K562 (cell line): ENCODE results near the gene ETV2. TPM values are rescaled to one million over a fixed set of nuclear protein-coding genes. Genes with fewer than 3 reads are reported as not detected.

Experiments
- ADNP ChIP-seq: fragments of 200-800 bp; sonication (Bioruptor generic); IDR thresholded peaks from 2 replicates; pipeline ENCODE4 v1.6.1; 2016; ENCODE audit warnings: missing genetic modification characterization, missing compliant biosample characterization
- ATF1 ChIP-seq, 2 experiments: fragments of 450-650 bp in 1 of 2; IDR thresholded peaks; 2 replicates each; pipeline ENCODE4 v1.6.1; 2016; ENCODE audit warnings: missing compliant biosample characterization in 1 of 2, missing genetic modification characterization in 1 of 2
- BRCA1 ChIP-seq, 2 experiments: fragments of 450-650 bp in 1 of 2; sonication (generic) in 1 of 2; formaldehyde crosslinking in 1 of 2; IDR thresholded peaks; 2 replicates each; pipeline versions ENCODE4 v1.5.0 to v1.6.1; 2017 to 2020; ENCODE audit warnings: mild to moderate bottlenecking in 1 of 2, missing genetic modification reagents in 1 of 2
- C11orf30 ChIP-seq: fragments of 450-650 bp; IDR thresholded peaks from 2 replicates; pipeline ENCODE4 v1.6.1; 2016; ENCODE audit warnings: low read depth, mild to moderate bottlenecking
- CCNT2 ChIP-seq: IDR thresholded peaks from 2 replicates; pipeline ENCODE4 v1.6.1; 2011; ENCODE audit warnings: borderline replicate concordance, low read depth, mild to moderate bottlenecking, moderate library complexity, mixed read lengths, low read length; ENCODE audit not compliant: insufficient read length; ENCODE audit errors: extremely low read depth
- CEBPB ChIP-seq: fragments of 450-650 bp; IDR thresholded peaks from 2 replicates; pipeline ENCODE4 v1.6.1; 2016; ENCODE audit warnings: missing genetic modification characterization, missing compliant biosample characterization
- ELF1 ChIP-seq: fragments of 200-800 bp; sonication (Bioruptor generic); IDR thresholded peaks from 2 replicates; pipeline ENCODE4 v1.6.1; 2016; ENCODE audit warnings: missing genetic modification characterization, missing compliant biosample characterization
- ETV6 ChIP-seq, 3 experiments: fragments of 150-350 bp in 1 of 3; sonication (generic) in 1 of 3; formaldehyde crosslinking in 1 of 3; IDR thresholded peaks; 2 replicates each; pipeline versions ENCODE4 v1.6.1 to v1.8.0; 2014 to 2022; ENCODE audit warnings: borderline replicate concordance in 2 of 3, low read depth in 2 of 3, antibody characterized with exemption in 1 of 3, low read length in 1 of 3, mild to moderate bottlenecking in 1 of 3, missing genetic modification reagents in 1 of 3
- FOXJ3 ChIP-seq: sonication (generic); formaldehyde crosslinking; IDR thresholded peaks from 2 replicates; pipeline ENCODE4 v1.4.0; 2020; ENCODE audit warnings: mild to moderate bottlenecking, missing genetic modification reagents
- HDAC3 ChIP-seq: fragments of 450-650 bp; IDR thresholded peaks from 2 replicates; pipeline ENCODE4 v1.6.1; 2018; ENCODE audit warnings: borderline replicate concordance, mild to moderate bottlenecking, moderate library complexity; ENCODE audit not compliant: partially characterized antibody
- HNRNPK ChIP-seq: fragments of 200-400 bp; formaldehyde crosslinking; IDR thresholded peaks from one replicate; pipeline ENCODE4 v1.6.1; 2018; ENCODE audit warnings: mild to moderate bottlenecking, low read depth, low read length; ENCODE audit not compliant: poor library complexity, severe bottlenecking
- L3MBTL2 ChIP-seq: fragments of 450-650 bp; IDR thresholded peaks from 2 replicates; pipeline ENCODE4 v1.6.1; 2016; ENCODE audit warnings: mild to moderate bottlenecking, moderate library complexity
- MBD2 ChIP-seq: sonication (generic); IDR thresholded peaks from 2 replicates; pipeline ENCODE4 v1.6.1; 2016; ENCODE audit warnings: low read depth, borderline replicate concordance
- MYC ChIP-seq, 2 experiments: fragments of 250-450 bp in 1 of 2; sonication (Bioruptor Pico) in 1 of 2; IDR thresholded peaks; 2 replicates each; pipeline versions ENCODE4 v1.5.1 to v1.6.1; 2012 to 2021; ENCODE audit warnings: low read depth in 2 of 2, borderline replicate concordance in 1 of 2, improper control_type of control experiment in 1 of 2, low read length in 1 of 2, mild to moderate bottlenecking in 1 of 2, moderate library complexity in 1 of 2
- NFYB ChIP-seq: IDR thresholded peaks from 2 replicates; pipeline ENCODE4 v1.6.1; 2011; ENCODE audit warnings: mild to moderate bottlenecking, moderate library complexity; ENCODE audit not compliant: insufficient read length; ENCODE audit errors: extremely low read depth
- RB1 ChIP-seq: fragments of 450-650 bp; IDR thresholded peaks from 2 replicates; pipeline ENCODE4 v1.6.1; 2017; ENCODE audit warnings: low read depth, mild to moderate bottlenecking
- RBM25 ChIP-seq: fragments of 200-400 bp; formaldehyde crosslinking; IDR thresholded peaks from 2 replicates; pipeline ENCODE4 v1.6.1; 2018; ENCODE audit warnings: low read length, low read depth, moderate library complexity; ENCODE audit not compliant: severe bottlenecking
- RNF2 ChIP-seq: sonication (generic); IDR thresholded peaks from 2 replicates; pipeline ENCODE4 v1.6.1; 2016
- SIN3B ChIP-seq: fragments of 450-650 bp; IDR thresholded peaks from 2 replicates; pipeline ENCODE4 v1.6.1; 2017; ENCODE audit warnings: low read depth, mild to moderate bottlenecking, moderate library complexity
- SPI1 ChIP-seq: IDR thresholded peaks from 2 replicates; pipeline ENCODE4 v1.6.1; 2011; ENCODE audit warnings: low read depth, low read length, control low read depth, borderline replicate concordance
- TGIF2 ChIP-seq: sonication (generic); formaldehyde crosslinking; IDR thresholded peaks from 2 replicates; pipeline ENCODE4 v1.8.1; 2022; ENCODE audit warnings: mild to moderate bottlenecking, missing genetic modification reagents, moderate library complexity
- YY1 ChIP-seq, 3 experiments: IDR thresholded peaks; 2 replicates each; pipeline ENCODE4 v1.6.1; 2011; ENCODE audit warnings: low read length in 2 of 3, mild to moderate bottlenecking in 2 of 3, moderate library complexity in 2 of 3, borderline replicate concordance in 1 of 3, control low read depth in 1 of 3, low read depth in 1 of 3; ENCODE audit not compliant: insufficient read depth in 3 of 3, insufficient replicate concordance in 2 of 3, control insufficient read depth in 1 of 3, insufficient read length in 1 of 3; ENCODE audit errors: extremely low read depth in 1 of 3
- ZFX ChIP-seq: sonication (generic); formaldehyde crosslinking; IDR thresholded peaks from 2 replicates; pipeline ENCODE4 v1.8.0; 2022; ENCODE audit warnings: mild to moderate bottlenecking, missing genetic modification reagents, moderate library complexity
- ZNF174 ChIP-seq: fragments of 250-450 bp; sonication (Bioruptor Pico); IDR thresholded peaks from 2 replicates; pipeline ENCODE4 v1.4.0; 2020; ENCODE audit warnings: mild to moderate bottlenecking
- ZNF551 ChIP-seq: fragments of 250-450 bp; sonication (Bioruptor Pico); IDR thresholded peaks from 2 replicates; pipeline ENCODE4 v1.5.0; 2021; ENCODE audit warnings: mild to moderate bottlenecking, moderate library complexity
- polyA plus RNA-seq, 8 experiments: library from polyadenylated mRNA; depleted of rRNA in 4 of 8; stranded (reverse) in 5 of 8; unstranded in 3 of 8; fragments of >200 nt; fragmentation: Nextera tagmentation in 2 of 8; fragmentation: Illumina TruSeq in 1 of 8; extraction: Ambion mirVana in 2 of 8; extraction: Trizol in 1 of 8; gene quantifications; 2 replicates each; pipeline versions ENCODE4 v1.2.1 to v1.2.3, GENCODE V29; 2011 to 2014; ENCODE audit warnings: inconsistent platforms in 1 of 8, missing spikeins in 1 of 8
- total RNA-seq, 7 experiments: library from RNA; depleted of rRNA in 6 of 7; stranded (reverse); fragments of >200 nt in 6 of 7; fragmentation: Illumina TruSeq in 2 of 7; extraction: Trizol in 2 of 7; gene quantifications; 2 replicates each; pipeline versions ENCODE4 v1.2.1 to v1.2.3, GENCODE V29; 2011 to 2021; ENCODE audit warnings: low replicate concordance in 1 of 7

ETV2 gene
- total and polyA plus RNA-seq, 9 of the 15 experiments (the other 6 are each of a cell fraction or from before 2014, with no cell fraction given) = 0.11 to 3.7 (median 0.55) TPM

DNA sequence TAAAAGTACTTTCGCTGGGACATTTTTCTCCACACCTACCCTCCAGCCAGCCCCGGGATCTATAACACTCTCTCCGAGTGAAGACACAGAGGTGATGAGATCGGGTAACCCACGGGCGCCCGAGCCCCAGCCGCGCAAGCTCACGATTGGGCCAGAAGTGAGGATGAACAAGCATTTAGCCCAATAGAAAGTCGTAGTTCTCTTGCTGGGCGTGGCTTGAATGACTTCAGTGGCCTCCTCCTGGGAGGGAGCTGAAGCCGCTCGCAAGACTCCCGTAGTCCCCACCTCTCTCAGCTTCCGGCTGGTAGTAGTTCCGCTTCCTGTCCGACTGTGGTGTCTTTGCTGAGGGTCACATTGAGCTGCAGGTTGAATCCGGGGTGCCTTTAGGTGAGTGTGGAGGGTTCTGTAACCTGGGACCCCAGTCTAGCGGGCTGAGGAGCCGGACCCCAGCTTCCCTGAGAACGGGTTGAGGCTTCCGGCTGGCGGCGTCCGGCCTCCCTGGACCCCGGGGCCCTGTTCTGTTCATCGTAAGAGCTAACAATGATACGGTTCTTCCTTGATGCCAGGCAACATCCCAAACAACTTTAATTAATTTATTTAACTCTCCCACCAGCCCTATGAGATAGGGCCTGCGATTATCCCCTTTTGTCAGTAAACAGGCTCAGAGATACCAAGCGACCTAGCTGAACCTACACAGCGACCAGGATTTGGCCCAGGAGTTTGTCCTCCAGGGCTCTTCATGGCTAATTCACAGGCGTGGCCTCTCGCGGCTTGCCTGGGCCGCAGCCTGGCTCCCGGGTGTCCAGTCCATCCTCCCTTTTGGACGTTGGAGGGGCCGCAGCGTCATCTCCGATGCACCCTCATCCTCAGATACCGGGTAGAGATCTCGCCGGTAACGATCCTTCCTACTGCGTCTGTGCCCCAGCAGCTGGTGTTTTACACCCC is 6.7 kb downstream of the ETV2 start, which contains the start of gene COX6B1 (continued):
- TF ChIP-seq FOXJ3 (CRISPR knock-in tag) (no peak), ZNF174 (CRISPR knock-in tag) (no peak), CCNT2 (no peak), MYC (IDR thresholded peaks at IDR 0.05; ENCODE audit: low read depth, low read length) (peak; percentile 62), MYC (CRISPR knock-in tag; IDR thresholded peaks at IDR 0.05; ENCODE audit: borderline replicate concordance, low read depth) (0 out of 2 replicates have a peak, but pooled peaks have one; percentile 19), ATF1 (CRISPR knock-in tag; IDR thresholded peaks at IDR 0.05) (no peak), ATF1 (tag; IDR thresholded peaks at IDR 0.05) (peak; percentile 61), CEBPB (no peak), L3MBTL2 (peak; percentile 44; the same call in 1 of the 2 replicates), TGIF2 (CRISPR knock-in tag) (no peak), YY1 (IDR thresholded peaks at IDR 0.05; ENCODE audit: borderline replicate concordance in 1 of 3, control insufficient read depth in 1 of 3, extremely low read depth in 1 of 3, insufficient read depth in 3 of 3, insufficient read length in 1 of 3, insufficient replicate concordance in 2 of 3, low read depth in 1 of 3, low read length in 2 of 3) (peak in 1 of 3 experiments; percentile 29), ZFX (CRISPR knock-in tag) (peak; percentile 79), NFYB (peak; percentile 97), SIN3B (0 out of 2 replicates have a peak, but pooled peaks have one; percentile 69), RBM25 (peak; percentile 88), ADNP (tag) (no peak), HNRNPK (no peak), SPI1 (peak; percentile 63), ELF1 (tag) (peak; percentile 80), BRCA1 (IDR thresholded peaks at IDR 0.05) (no peak), BRCA1 (CRISPR knock-in tag; IDR thresholded peaks at IDR 0.05) (no peak), RNF2 (no peak), ETV6 (IDR thresholded peaks at IDR 0.05; ENCODE audit: borderline replicate concordance in 1 of 2, low read depth in 2 of 2, low read length in 1 of 2) (no peak), ETV6 (CRISPR knock-in tag; IDR thresholded peaks at IDR 0.05; ENCODE audit: borderline replicate concordance) (no peak), HDAC3 (no peak), ZNF551 (CRISPR knock-in tag) (no peak), C11orf30 (peak; percentile 79), RB1 (0 out of 2 replicates have a peak, but pooled peaks have one; percentile 10), MBD2 (peak; percentile 89; the same call in 1 of the 2 replicates)
